SK-N-SH (cell line): Measurements from ENCODE around the gene TIE1.

Experiments used
- ELF1 ChIP-seq: IDR thresholded peaks from 2 replicates; pipeline ENCODE4 v1.4.0; 2012
- EP300 ChIP-seq, 2 experiments: IDR thresholded peaks; 2 replicates each; pipeline versions ENCODE4 v1.4.0 to v1.6.1; 2012; ENCODE audit warnings: borderline replicate concordance in 1 of 2, low read depth in 1 of 2, low read length in 1 of 2
- MXI1 ChIP-seq: IDR thresholded peaks from 2 replicates; pipeline ENCODE4 v1.6.1; 2012; ENCODE audit warnings: mild to moderate bottlenecking, low read depth, low read length, improper control_type of control experiment
- NFIC ChIP-seq: IDR thresholded peaks from 2 replicates; pipeline ENCODE4 v1.4.0; 2012; ENCODE audit warnings: borderline replicate concordance
- POLR2AphosphoS5 ChIP-seq: IDR thresholded peaks from 2 replicates; pipeline ENCODE4 v1.6.1; 2012; ENCODE audit warnings: low read depth, low read length
- TF ChIP-seq, protein P1 (sequence below): IDR thresholded peaks from 2 replicates; pipeline ENCODE4 v1.4.0; 2012; ENCODE audit warnings: low read depth

DNA sequence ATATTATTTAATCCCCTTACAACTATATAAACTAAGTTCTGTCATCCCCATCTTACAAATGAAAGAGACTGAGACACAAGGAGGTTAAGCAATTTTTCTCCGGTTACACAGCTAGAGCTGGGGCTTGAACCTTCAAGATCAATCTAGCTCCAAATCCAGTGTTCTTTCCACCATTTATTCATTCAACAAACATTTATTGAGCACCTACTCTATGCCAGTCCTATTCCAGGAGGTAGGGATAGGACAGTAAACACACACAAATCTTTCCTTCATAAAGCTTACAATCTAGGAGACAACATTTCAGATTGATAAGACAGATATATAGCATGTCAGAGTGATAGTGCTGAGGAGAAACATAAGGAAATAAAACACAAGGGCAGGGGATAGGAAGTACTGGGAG lies 33.9 kb upstream of the TIE1 start:
- TF ChIP-seq NFIC (no peak), EP300 (IDR thresholded peaks at IDR 0.05; ENCODE audit: borderline replicate concordance in 1 of 2, low read depth in 1 of 2, low read length in 1 of 2) (no peak), POLR2AphosphoS5 (no peak), MXI1 (no peak), ELF1 (no peak)
- TF ChIP-seq, protein P1, sequence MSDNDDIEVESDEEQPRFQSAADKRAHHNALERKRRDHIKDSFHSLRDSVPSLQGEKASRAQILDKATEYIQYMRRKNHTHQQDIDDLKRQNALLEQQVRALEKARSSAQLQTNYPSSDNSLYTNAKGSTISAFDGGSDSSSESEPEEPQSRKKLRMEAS, result no peak
